ENCODE data around the gene IFT57.

The IFT57 gene

GRCh38 chr3:108218811-108219210, 3.4 kb downstream of the IFT57 start:
- DNase-seq, result no peak

- no peak for DNase-seq
These were observed 6.4 kb downstream of the IFT57 start for GRCh38 chr3:108215871-108216270.

GRCh38 chr3:108209579-108209978, 12.6 kb downstream of the IFT57 start:
- DNase-seq, result no peak

GRCh38 chr3:108208831-108209230, 13.4 kb downstream of the IFT57 start:
- DNase-seq, result no peak

- DNase-seq, result no peak
These were observed 19.4 kb downstream of the IFT57 start for GRCh38 chr3:108202834-108203233.

GRCh38 chr3:108202080-108202479, 20.1 kb downstream of the IFT57 start:
- no peak for DNase-seq

GRCh38 chr3:108201258-108201657, 21.0 kb downstream of the IFT57 start:
- DNase-seq, result no peak

GRCh38 chr3:108200578-108200977, 21.6 kb downstream of the IFT57 start:
- DNase-seq, result no peak

GRCh38 chr3:108200024-108200423, 22.2 kb downstream of the IFT57 start:
- no peak for DNase-seq

GRCh38 chr3:108191394-108191793, 30.8 kb downstream of the IFT57 start:
- no peak for DNase-seq

GRCh38 chr3:108190346-108190745, 31.9 kb downstream of the IFT57 start:
- DNase-seq, result no peak

GRCh38 chr3:108189440-108189839, 32.8 kb downstream of the IFT57 start:
- no peak for DNase-seq

GRCh38 chr3:108185536-108185935, 36.7 kb downstream of the IFT57 start:
- no peak for DNase-seq

- DNase-seq, result no peak
These were observed 37.4 kb downstream of the IFT57 start for GRCh38 chr3:108184824-108185223.

GRCh38 chr3:108183971-108184370, 38.3 kb downstream of the IFT57 start:
- DNase-seq, result no peak

GRCh38 chr3:108183181-108183580, 39.0 kb downstream of the IFT57 start:
- DNase-seq, result no peak

GRCh38 chr3:108182339-108182738, 39.9 kb downstream of the IFT57 start:
- DNase-seq, result no peak

- no peak for DNase-seq
These were observed 41.1 kb downstream of the IFT57 start for GRCh38 chr3:108181172-108181571.

- no peak for DNase-seq
These were observed 42.0 kb downstream of the IFT57 start for GRCh38 chr3:108180194-108180593.

- DNase-seq, result no peak
These were observed 43.5 kb downstream of the IFT57 start for GRCh38 chr3:108178676-108179075.

GRCh38 chr3:108177536-108177935, 44.7 kb downstream of the IFT57 start:
- no peak for DNase-seq

- no peak for DNase-seq
These were observed 46.9 kb downstream of the IFT57 start for GRCh38 chr3:108175352-108175751.

- DNase-seq, result no peak
These were observed 51.1 kb downstream of the IFT57 start for GRCh38 chr3:108171106-108171505.

- DNase-seq, result no peak
These were observed 57.8 kb downstream of the IFT57 start for GRCh38 chr3:108164391-108164790.

GRCh38 chr3:108159865-108160264, 62.4 kb downstream of the IFT57 start:
- DNase-seq, result no peak

- DNase-seq, result no peak
These were observed 63.1 kb downstream of the IFT57 start for GRCh38 chr3:108159105-108159504.
